Transverse colon (tissue), 3 donors: Measurements from ENCODE around the gene CT47C1.

ENCODE experiments used
- CTCF ChIP-seq, 5 experiments: fragments of 200-600 bp in 3 of 5; fragments of 450-650 bp in 2 of 5; sonication (generic) in 3 of 5; IDR thresholded peaks; 1 replicate in 2 of 5; 2 replicates in 3 of 5; pipeline ENCODE4 v1.5.1; 2016 to 2017; ENCODE audit warnings: antibody characterized with exemption in 5 of 5, inconsistent platforms in 3 of 5, mild to moderate bottlenecking in 2 of 5, moderate library complexity in 1 of 5
- EP300 ChIP-seq: sonication (generic); formaldehyde crosslinking; IDR thresholded peaks from one replicate; pipeline ENCODE4 v1.6.1; 2017; ENCODE audit warnings: antibody characterized with exemption, low read depth
- POLR2A ChIP-seq: fragments of 450-650 bp; IDR thresholded peaks from one replicate; pipeline ENCODE4 v1.6.1; 2016; ENCODE audit warnings: antibody characterized with exemption, mild to moderate bottlenecking, moderate library complexity

- no peak for TF ChIP-seq EP300
- no peak for TF ChIP-seq CTCF (IDR thresholded peaks at IDR 0.05)
- no peak for TF ChIP-seq POLR2A
Measured at GRCh38 chrX:119075270-119076025, 2.7 kb downstream of the CT47C1 start.
